ENCODE measurements around the gene SAXO1.

SAXO1 gene

DNA sequence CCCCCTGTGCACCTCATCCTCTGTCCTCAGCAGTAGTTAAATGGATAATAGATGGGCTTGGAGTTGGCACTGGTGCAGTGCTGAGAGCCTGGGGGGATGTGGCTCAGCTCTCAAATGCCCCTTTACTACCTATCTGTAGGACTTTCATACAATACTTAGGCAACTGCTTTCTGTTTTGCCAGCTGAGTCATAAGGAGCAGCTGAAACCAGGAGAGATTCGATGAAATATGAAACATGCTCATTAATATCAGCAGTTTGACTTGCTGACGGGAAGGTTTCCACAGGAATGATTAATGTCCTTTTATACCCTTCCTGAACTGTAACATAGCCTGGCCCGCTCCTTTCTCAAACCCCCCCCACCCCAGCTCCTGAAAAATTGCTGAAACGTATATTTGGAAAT is 142.6 kb downstream of the SAXO1 start:
- TF ChIP-seq, protein P1, sequence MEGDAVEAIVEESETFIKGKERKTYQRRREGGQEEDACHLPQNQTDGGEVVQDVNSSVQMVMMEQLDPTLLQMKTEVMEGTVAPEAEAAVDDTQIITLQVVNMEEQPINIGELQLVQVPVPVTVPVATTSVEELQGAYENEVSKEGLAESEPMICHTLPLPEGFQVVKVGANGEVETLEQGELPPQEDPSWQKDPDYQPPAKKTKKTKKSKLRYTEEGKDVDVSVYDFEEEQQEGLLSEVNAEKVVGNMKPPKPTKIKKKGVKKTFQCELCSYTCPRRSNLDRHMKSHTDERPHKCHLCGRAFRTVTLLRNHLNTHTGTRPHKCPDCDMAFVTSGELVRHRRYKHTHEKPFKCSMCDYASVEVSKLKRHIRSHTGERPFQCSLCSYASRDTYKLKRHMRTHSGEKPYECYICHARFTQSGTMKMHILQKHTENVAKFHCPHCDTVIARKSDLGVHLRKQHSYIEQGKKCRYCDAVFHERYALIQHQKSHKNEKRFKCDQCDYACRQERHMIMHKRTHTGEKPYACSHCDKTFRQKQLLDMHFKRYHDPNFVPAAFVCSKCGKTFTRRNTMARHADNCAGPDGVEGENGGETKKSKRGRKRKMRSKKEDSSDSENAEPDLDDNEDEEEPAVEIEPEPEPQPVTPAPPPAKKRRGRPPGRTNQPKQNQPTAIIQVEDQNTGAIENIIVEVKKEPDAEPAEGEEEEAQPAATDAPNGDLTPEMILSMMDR (IDR thresholded peaks at IDR 0.05; ENCODE audit: low read depth, low read length) = no peak
- in situ Hi-C loops (cut with HindIII; ENCODE audit: low sequenced_read_pairs) = no loop called here
- no peak overlapping the region for H3K4me3 ChIP-seq (ENCODE audit: low read depth, low read length)
- DNase-seq (ENCODE audit: low read depth, low spot score) = peak; percentile 48

DNA sequence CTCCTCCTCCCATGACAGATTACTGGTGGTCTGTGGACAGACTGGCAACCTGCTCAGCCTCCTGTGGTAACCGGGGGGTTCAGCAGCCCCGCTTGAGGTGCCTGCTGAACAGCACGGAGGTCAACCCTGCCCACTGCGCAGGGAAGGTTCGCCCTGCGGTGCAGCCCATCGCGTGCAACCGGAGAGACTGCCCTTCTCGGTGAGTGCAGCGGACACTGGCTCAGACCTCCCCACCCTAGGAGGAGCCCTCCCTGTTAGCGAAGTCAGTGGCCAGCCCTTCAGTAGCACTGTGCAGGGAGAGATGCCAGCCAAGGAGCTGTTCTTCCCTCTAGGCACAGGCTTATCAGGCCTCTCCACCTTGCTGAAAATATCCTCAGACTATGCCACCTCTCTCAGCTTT is 143.5 kb downstream of the SAXO1 start:
- no peak overlapping the region for H3K4me3 ChIP-seq (ENCODE audit: low read depth, low read length)
- TF ChIP-seq, protein P1 (IDR thresholded peaks at IDR 0.05; ENCODE audit: low read depth, low read length) = no peak
- no peak for DNase-seq (ENCODE audit: low read depth, low spot score)
- in situ Hi-C loops (cut with HindIII; ENCODE audit: low sequenced_read_pairs) = no loop called here

DNA sequence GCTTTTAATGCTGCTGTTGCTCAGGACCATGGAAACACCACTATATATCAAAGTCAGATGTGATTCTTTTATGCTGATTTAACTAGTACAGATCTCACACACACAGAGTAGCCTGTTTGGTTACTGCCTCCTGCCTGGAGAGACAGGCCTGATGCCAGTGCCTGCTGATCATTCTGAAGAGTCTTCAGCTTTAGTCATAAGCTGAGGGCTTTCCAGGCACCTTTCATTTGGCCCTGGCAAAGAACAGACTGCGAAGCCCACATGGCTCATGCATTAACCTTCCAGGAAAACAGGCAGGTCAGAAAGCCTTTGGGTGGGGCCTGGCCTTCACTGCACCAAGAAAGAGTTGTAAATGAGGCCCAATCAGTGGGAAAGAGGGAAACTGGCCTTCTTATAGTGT is 144.7 kb downstream of the SAXO1 start:
- TF ChIP-seq, protein P1 (IDR thresholded peaks at IDR 0.05; ENCODE audit: low read depth, low read length) = no peak
- H3K4me3 ChIP-seq (ENCODE audit: low read depth, low read length) = no peak overlapping the region
- peak; percentile 40 for DNase-seq (ENCODE audit: low read depth, low spot score)
- in situ Hi-C loops (cut with HindIII; ENCODE audit: low sequenced_read_pairs) = no loop called here

DNA sequence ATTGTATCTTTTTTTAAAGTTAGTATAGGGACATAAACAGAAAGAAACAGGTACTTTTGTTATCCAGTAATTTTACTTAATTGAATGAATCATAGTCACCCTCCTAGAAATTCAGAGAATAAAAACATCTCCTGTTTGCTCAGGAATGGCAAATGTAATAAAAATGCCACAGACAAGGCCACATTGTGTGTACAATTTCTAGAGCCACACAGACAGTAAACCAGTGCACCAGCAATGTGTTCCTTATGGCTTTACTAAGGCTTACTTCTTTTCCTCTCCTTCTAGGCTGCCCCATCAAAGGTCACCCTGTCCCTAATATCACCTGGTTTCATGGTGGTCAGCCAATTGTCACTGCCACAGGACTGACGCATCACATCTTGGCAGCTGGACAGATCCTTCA is 145.5 kb downstream of the SAXO1 start:
- in situ Hi-C loops (cut with HindIII; ENCODE audit: low sequenced_read_pairs) = no loop called here
- no peak overlapping the region for H3K4me3 ChIP-seq (ENCODE audit: low read depth, low read length)
- DNase-seq (ENCODE audit: low read depth, low spot score) = no peak
- TF ChIP-seq, protein P1 (IDR thresholded peaks at IDR 0.05; ENCODE audit: low read depth, low read length) = no peak

DNA sequence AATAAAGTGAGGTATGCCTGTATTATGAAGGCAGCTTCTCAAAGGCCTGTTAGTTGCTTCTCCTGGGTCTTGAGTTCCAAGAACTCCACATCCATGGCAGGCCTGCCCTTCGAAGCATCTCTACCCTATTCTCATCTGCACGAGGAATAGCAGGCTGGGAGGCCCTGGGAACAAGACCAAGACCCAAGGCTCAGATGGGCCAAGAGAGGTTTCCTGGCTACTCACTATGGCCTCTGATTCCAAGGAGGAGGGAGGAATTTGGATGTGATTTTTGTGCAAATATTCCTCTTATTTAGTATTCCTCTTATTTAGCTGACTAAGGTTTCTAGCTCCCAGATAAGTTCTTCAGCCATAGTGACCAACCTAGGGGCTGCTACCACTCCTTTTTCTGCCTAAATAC is 151.3 kb downstream of the SAXO1 start:
- no peak overlapping the region for H3K4me3 ChIP-seq (ENCODE audit: low read depth, low read length)
- TF ChIP-seq, protein P1 (IDR thresholded peaks at IDR 0.05; ENCODE audit: low read depth, low read length) = no peak
- no peak for DNase-seq (ENCODE audit: low read depth, low spot score)
- in situ Hi-C loops (cut with HindIII; ENCODE audit: low sequenced_read_pairs) = no loop called here

DNA sequence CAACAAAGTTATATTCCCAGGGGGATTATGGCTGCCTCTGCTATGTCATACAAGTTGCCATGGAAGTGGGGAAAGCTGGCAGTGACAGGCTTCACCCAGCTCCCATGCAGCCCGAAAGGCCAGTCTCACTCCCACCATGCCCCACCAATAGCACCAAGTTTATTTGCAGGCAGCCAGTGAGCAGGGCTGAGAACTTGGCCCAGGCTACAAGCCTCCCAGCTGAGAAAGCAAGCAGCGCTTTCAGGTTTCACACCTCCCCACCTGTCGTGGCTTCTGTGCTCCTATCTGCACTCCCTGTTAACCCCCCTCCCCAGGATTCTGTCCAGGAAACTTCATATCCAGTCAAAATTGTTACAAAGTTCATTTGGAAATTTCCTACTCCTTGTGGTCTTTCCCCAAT is 155.0 kb downstream of the SAXO1 start:
- no peak overlapping the region for H3K4me3 ChIP-seq (ENCODE audit: low read depth, low read length)
- TF ChIP-seq, protein P1 (IDR thresholded peaks at IDR 0.05; ENCODE audit: low read depth, low read length) = no peak
- in situ Hi-C loops (cut with HindIII; ENCODE audit: low sequenced_read_pairs) = no loop called here
- no peak for DNase-seq (ENCODE audit: low read depth, low spot score)

Measured in astrocyte of the spinal cord (primary cell).